SK-N-SH treated with all-trans-retinoic acid at 6 μM for 48 hours (cell line): ENCODE data around the gene C4B.

Source experiments
- ATAC-seq: fragments of 200-7000 bp; cut with Tn5 transposase; 3 replicates; pipeline ENCODE4 v1.9.1; 2020; ENCODE audit warnings: mild to moderate bottlenecking, moderate library complexity
- BACH2 ChIP-seq: fragments of 250-450 bp; sonication (Bioruptor Pico); IDR thresholded peaks from 2 replicates; pipeline ENCODE4 v1.9.0; 2021; ENCODE audit warnings: mild to moderate bottlenecking, borderline replicate concordance
- CSDC2 ChIP-seq: fragments of 250-450 bp; sonication (Bioruptor Pico); IDR thresholded peaks from 2 replicates; pipeline ENCODE4 v1.5.0; 2020; ENCODE audit warnings: mild to moderate bottlenecking, moderate library complexity
- ESRRG ChIP-seq: fragments of 250-450 bp; sonication (Bioruptor Pico); IDR thresholded peaks from 2 replicates; pipeline ENCODE4 v1.6.1; 2021; ENCODE audit warnings: mild to moderate bottlenecking
- GLIS3 ChIP-seq: fragments of 250-450 bp; sonication (Bioruptor Pico); IDR thresholded peaks from 2 replicates; pipeline ENCODE4 v1.5.0; 2020; ENCODE audit warnings: mild to moderate bottlenecking, moderate library complexity
- OSR1 ChIP-seq: fragments of 250-450 bp; sonication (Bioruptor Pico); IDR thresholded peaks from 2 replicates; pipeline ENCODE4 v1.8.0; 2022; ENCODE audit warnings: moderate library complexity, mild to moderate bottlenecking, inconsistent platforms
- POU6F1 ChIP-seq: fragments of 250-450 bp; sonication (Bioruptor Pico); IDR thresholded peaks from 2 replicates; pipeline ENCODE4 v1.8.0; 2021; ENCODE audit warnings: low read depth, mild to moderate bottlenecking, moderate library complexity, borderline replicate concordance
- PPARA ChIP-seq: fragments of 250-450 bp; sonication (Bioruptor Pico); IDR thresholded peaks from 2 replicates; pipeline ENCODE4 v1.5.0; 2020; ENCODE audit warnings: mild to moderate bottlenecking, borderline replicate concordance
- RARB ChIP-seq: fragments of 250-450 bp; sonication (Bioruptor Pico); IDR thresholded peaks from 2 replicates; pipeline ENCODE4 v1.8.0; 2021; ENCODE audit warnings: mild to moderate bottlenecking, moderate library complexity
- TCF4 ChIP-seq: fragments of 250-450 bp; sonication (Bioruptor Pico); IDR thresholded peaks from 2 replicates; pipeline ENCODE4 v1.8.0; 2021; ENCODE audit warnings: mild to moderate bottlenecking, moderate library complexity, borderline replicate concordance
- TOX ChIP-seq: fragments of 250-450 bp; sonication (Bioruptor Pico); IDR thresholded peaks from 2 replicates; pipeline ENCODE4 v1.8.0; 2021; ENCODE audit warnings: mild to moderate bottlenecking, moderate library complexity, borderline replicate concordance
- ZC3H10 ChIP-seq: fragments of 250-450 bp; sonication (Bioruptor Pico); IDR thresholded peaks from 2 replicates; pipeline ENCODE4 v1.5.1; 2021; ENCODE audit warnings: mild to moderate bottlenecking, moderate library complexity
- ZFP30 ChIP-seq: fragments of 450-650 bp; formaldehyde crosslinking; IDR thresholded peaks from 2 replicates; pipeline ENCODE4 v1.5.0; 2022; ENCODE audit warnings: mild to moderate bottlenecking, moderate library complexity
- ZNF565 ChIP-seq: fragments of 450-650 bp; formaldehyde crosslinking; conservative IDR thresholded peaks from 2 replicates; pipeline ENCODE4 v1.5.0; 2020; ENCODE audit warnings: low read depth, mild to moderate bottlenecking, moderate library complexity
- ZNF70 ChIP-seq: fragments of 450-650 bp; formaldehyde crosslinking; IDR thresholded peaks from 2 replicates; pipeline ENCODE4 v1.5.0; 2020; ENCODE audit warnings: mild to moderate bottlenecking, moderate library complexity
- ZNF8 ChIP-seq: fragments of 450-650 bp; formaldehyde crosslinking; IDR thresholded peaks from 2 replicates; pipeline ENCODE4 v1.5.0; 2020; ENCODE audit warnings: mild to moderate bottlenecking, moderate library complexity
- TF ChIP-seq, protein P1 (sequence below): fragments of 250-450 bp; sonication (Bioruptor Pico); IDR thresholded peaks from 2 replicates; pipeline ENCODE4 v1.5.0; 2020; ENCODE audit warnings: mild to moderate bottlenecking, moderate library complexity
- TF ChIP-seq, protein P2 (sequence below): fragments of 250-450 bp; sonication (Bioruptor Pico); IDR thresholded peaks from 2 replicates; pipeline ENCODE4 v1.8.0; 2020; ENCODE audit warnings: mild to moderate bottlenecking, moderate library complexity, borderline replicate concordance

Gene C4B

GRCh38 chr6:32069878-32070515 is 55.4 kb downstream of the C4B start (continued):
- TF ChIP-seq, protein P1, sequence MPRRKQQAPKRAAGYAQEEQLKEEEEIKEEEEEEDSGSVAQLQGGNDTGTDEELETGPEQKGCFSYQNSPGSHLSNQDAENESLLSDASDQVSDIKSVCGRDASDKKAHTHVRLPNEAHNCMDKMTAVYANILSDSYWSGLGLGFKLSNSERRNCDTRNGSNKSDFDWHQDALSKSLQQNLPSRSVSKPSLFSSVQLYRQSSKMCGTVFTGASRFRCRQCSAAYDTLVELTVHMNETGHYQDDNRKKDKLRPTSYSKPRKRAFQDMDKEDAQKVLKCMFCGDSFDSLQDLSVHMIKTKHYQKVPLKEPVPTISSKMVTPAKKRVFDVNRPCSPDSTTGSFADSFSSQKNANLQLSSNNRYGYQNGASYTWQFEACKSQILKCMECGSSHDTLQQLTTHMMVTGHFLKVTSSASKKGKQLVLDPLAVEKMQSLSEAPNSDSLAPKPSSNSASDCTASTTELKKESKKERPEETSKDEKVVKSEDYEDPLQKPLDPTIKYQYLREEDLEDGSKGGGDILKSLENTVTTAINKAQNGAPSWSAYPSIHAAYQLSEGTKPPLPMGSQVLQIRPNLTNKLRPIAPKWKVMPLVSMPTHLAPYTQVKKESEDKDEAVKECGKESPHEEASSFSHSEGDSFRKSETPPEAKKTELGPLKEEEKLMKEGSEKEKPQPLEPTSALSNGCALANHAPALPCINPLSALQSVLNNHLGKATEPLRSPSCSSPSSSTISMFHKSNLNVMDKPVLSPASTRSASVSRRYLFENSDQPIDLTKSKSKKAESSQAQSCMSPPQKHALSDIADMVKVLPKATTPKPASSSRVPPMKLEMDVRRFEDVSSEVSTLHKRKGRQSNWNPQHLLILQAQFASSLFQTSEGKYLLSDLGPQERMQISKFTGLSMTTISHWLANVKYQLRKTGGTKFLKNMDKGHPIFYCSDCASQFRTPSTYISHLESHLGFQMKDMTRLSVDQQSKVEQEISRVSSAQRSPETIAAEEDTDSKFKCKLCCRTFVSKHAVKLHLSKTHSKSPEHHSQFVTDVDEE (CRISPR knock-in tag) = no peak
- TF ChIP-seq, protein P2, sequence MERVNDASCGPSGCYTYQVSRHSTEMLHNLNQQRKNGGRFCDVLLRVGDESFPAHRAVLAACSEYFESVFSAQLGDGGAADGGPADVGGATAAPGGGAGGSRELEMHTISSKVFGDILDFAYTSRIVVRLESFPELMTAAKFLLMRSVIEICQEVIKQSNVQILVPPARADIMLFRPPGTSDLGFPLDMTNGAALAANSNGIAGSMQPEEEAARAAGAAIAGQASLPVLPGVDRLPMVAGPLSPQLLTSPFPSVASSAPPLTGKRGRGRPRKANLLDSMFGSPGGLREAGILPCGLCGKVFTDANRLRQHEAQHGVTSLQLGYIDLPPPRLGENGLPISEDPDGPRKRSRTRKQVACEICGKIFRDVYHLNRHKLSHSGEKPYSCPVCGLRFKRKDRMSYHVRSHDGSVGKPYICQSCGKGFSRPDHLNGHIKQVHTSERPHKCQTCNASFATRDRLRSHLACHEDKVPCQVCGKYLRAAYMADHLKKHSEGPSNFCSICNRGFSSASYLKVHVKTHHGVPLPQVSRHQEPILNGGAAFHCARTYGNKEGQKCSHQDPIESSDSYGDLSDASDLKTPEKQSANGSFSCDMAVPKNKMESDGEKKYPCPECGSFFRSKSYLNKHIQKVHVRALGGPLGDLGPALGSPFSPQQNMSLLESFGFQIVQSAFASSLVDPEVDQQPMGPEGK (CRISPR knock-in tag) = no peak
- TF ChIP-seq CSDC2 = no peak

DNA sequence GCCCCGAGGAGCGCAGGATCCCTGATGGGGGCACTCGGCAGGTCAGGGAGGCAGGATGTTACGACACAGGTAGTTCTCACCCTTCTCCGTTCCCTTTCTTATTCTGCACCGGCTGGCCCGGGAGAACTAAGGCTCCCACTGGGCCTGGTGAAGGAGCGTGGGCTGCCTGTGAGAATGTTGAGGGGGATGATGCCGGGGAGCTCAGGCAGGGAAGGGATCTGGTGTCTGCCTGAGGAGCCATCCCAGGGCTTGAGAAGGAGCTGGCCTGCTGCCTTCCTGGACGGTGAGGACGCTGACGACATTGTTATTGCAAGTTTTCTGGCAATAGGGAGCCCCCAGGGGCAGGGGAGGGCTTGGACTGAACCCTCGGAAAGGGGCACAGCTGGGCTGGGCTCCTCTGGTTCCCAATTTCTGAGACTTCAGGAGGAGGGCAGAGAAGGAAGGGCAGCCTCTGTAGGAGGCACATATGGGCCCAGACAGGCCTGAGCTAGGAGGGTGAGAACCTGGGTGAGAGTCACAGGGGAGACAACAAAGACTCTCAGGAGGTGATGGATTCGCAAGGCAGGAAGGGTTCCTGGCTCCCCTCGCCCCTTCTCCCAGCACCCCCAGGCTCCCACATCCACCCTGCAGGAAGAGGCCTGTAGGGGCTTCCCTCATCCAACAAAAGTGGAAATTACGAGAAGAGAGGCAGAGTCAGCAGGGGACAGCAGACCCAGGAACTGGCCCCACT is 56.4 kb downstream of the C4B start:
- TF ChIP-seq, protein P1 (CRISPR knock-in tag) = no peak
- no peak for TF ChIP-seq RARB (CRISPR knock-in tag)
- TF ChIP-seq, protein P2 (CRISPR knock-in tag) = no peak
- no peak for ATAC-seq

- no peak for ATAC-seq
- TF ChIP-seq PPARA (CRISPR knock-in tag) (no peak), TOX (no peak), ZFP30 (CRISPR knock-in tag) (no peak), ZNF8 (CRISPR knock-in tag) (no peak), ZNF70 (CRISPR knock-in tag) (no peak), RARB (CRISPR knock-in tag) (no peak), ZNF565 (CRISPR knock-in tag) (no peak), ESRRG (no peak)
- TF ChIP-seq, protein P1 (CRISPR knock-in tag) = no peak
- TF ChIP-seq, all 23 proteins: peak for 0
Measured at GRCh38 chr6:32073101-32073500, 58.5 kb downstream of the C4B start.

DNA sequence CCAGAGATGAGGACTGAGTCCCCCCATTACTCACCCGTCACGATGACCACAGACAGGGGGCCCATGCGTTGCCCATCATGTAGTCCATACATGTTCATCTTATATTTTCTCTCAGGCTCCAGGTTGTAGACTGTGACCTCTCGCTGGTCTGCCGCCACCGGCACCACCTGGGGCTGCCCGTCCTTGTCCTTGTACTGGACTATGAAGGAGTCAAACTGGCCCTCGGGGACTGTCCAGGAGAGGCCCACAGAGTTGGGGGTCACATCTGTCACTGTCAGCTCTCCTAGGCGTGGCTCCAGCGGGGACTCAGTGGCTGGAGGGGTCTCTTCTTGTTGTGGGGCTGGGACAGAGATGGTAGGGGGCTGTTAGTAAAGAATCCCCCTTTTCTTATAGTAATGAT is 59.0 kb downstream of the C4B start:
- no peak for ATAC-seq
- no peak for TF ChIP-seq RARB (CRISPR knock-in tag)
- TF ChIP-seq BACH2 (CRISPR knock-in tag) = no peak
- TF ChIP-seq TCF4 (CRISPR knock-in tag) = no peak
- no peak for TF ChIP-seq ZC3H10 (CRISPR knock-in tag)
- no peak for TF ChIP-seq ZFP30 (CRISPR knock-in tag)
- TF ChIP-seq, protein P2 (CRISPR knock-in tag) = no peak
- TF ChIP-seq OSR1 (CRISPR knock-in tag) = no peak
- no peak for TF ChIP-seq ESRRG
- TF ChIP-seq ZNF8 (CRISPR knock-in tag) = no peak
- TF ChIP-seq POU6F1 (CRISPR knock-in tag) = no peak
- TF ChIP-seq GLIS3 (CRISPR knock-in tag) = no peak
- no peak for TF ChIP-seq PPARA (CRISPR knock-in tag)
